ENCODE data around the gene PACSIN2. TPM values are rescaled to one million over a fixed set of nuclear protein-coding genes. Genes with fewer than 3 reads are reported as not detected.
"Not testable (repeated sequence)": the region's sequence is repeated elsewhere in the genome, so short reads cannot be mapped to it uniquely, and the experiment has no call there.

The PACSIN2 gene
- total RNA-seq, 5 donors from 2014 or later (not counting 1 experiment from before 2014, with no cell fraction given), result 25.9 to 49.0 (median 40.4) TPM

GRCh38 chr22:42955087-42955635 lies 59.8 kb downstream of the PACSIN2 start:
- Mint-ChIP-seq H3K27ac (no peak overlapping the region), H3K36me3 (peaks cover 21% of the 10 kb centered on the region), H3K27me3 (no peaks in the 10 kb centered on the region), H3K9me3 (no peaks in the 10 kb centered on the region), H3K4me3 (no peak overlapping the region), H3K4me1 (peaks cover 47 to 63% (median 52%) of the 10 kb centered on the region in 3 donors)
- CTCF ChIA-PET, result no interaction called here
- Histone ChIP-seq H3K27me3 (replicated peaks in 1 of 2; ENCODE audit: control insufficient read depth in 2 of 2, extremely low read depth in 1 of 2, insufficient read depth in 2 of 2, low read length in 1 of 2) (no peaks in the 10 kb centered on the region), H3K36me3 (ENCODE audit: control insufficient read depth in 2 of 2, extremely low read depth in 1 of 2, insufficient read depth in 1 of 2, low read length in 1 of 2) (no peaks in the 10 kb centered on the region), H3K27ac (ENCODE audit: low read length) (no peak overlapping the region), H3K4me3 (ENCODE audit: control insufficient read depth in 1 of 2, extremely low read depth in 1 of 2, low read length in 1 of 2) (no peak overlapping the region), H3K9me3 (no peaks in the 10 kb centered on the region), H3K4me1 (ENCODE audit: control insufficient read depth in 1 of 2, extremely low read depth in 1 of 2, insufficient read depth in 2 of 2, low read length in 2 of 2) (peaks cover 4 to 16% of the 10 kb centered on the region in 2 experiments)
- ATAC-seq (replicated peaks in 1 of 4), result no peak
- WGBS (ENCODE audit: insufficient coverage), result 95% methylated on average over 7 of the region's 8 CpGs
- DNase-seq, result no peak
- POLR2A ChIA-PET, result no interaction called here

GRCh38 chr22:42953751-42954150 lies 61.2 kb downstream of the PACSIN2 start:
- H3K36me3 ChIP-seq (ENCODE audit: control insufficient read depth in 2 of 2, extremely low read depth in 1 of 2, insufficient read depth in 1 of 2, low read length in 1 of 2); H3K27ac ChIP-seq (ENCODE audit: low read length); H3K27ac Mint-ChIP-seq; H3K27me3 ChIP-seq (replicated peaks in 1 of 2; ENCODE audit: control insufficient read depth in 2 of 2, extremely low read depth in 1 of 2, insufficient read depth in 2 of 2, low read length in 1 of 2); H3K27me3 Mint-ChIP-seq; ATAC-seq (replicated peaks in 1 of 4); CTCF ChIA-PET; H3K9me3 ChIP-seq; DNase-seq; H3K4me3 ChIP-seq (ENCODE audit: control insufficient read depth in 1 of 2, extremely low read depth in 1 of 2, low read length in 1 of 2); POLR2A ChIA-PET; H3K4me3 Mint-ChIP-seq; H3K4me1 ChIP-seq (ENCODE audit: control insufficient read depth in 1 of 2, extremely low read depth in 1 of 2, insufficient read depth in 2 of 2, low read length in 2 of 2); H3K9me3 Mint-ChIP-seq: not testable (repeated sequence)
- Mint-ChIP-seq H3K36me3 (peaks cover 17% of the 10 kb centered on the region), H3K4me1 (peaks cover 40 to 63% (median 48%) of the 10 kb centered on the region in 3 donors)
- 97% methylated on average over 3 of the region's 6 CpGs for WGBS (ENCODE audit: insufficient coverage)

GRCh38 chr22:42951093-42951710 lies 63.7 kb downstream of the PACSIN2 start:
- Mint-ChIP-seq H3K27ac (no peak overlapping the region), H3K27me3 (no peaks in the 10 kb centered on the region), H3K4me1 (peaks cover 56 to 76% (median 57%) of the 10 kb centered on the region in 3 donors), H3K36me3 (peaks cover 19% of the 10 kb centered on the region), H3K4me3 (no peak overlapping the region), H3K9me3 (no peaks in the 10 kb centered on the region)
- Histone ChIP-seq H3K4me3 (ENCODE audit: control insufficient read depth in 1 of 2, extremely low read depth in 1 of 2, low read length in 1 of 2) (no peak overlapping the region), H3K27me3 (replicated peaks in 1 of 2; ENCODE audit: control insufficient read depth in 2 of 2, extremely low read depth in 1 of 2, insufficient read depth in 2 of 2, low read length in 1 of 2) (no peaks in the 10 kb centered on the region), H3K4me1 (ENCODE audit: control insufficient read depth in 1 of 2, extremely low read depth in 1 of 2, insufficient read depth in 2 of 2, low read length in 2 of 2) (peaks cover 9 to 27% of the 10 kb centered on the region in 2 experiments), H3K9me3 (no peaks in the 10 kb centered on the region), H3K36me3 (ENCODE audit: control insufficient read depth in 2 of 2, extremely low read depth in 1 of 2, insufficient read depth in 1 of 2, low read length in 1 of 2) (peaks cover 0 to 3% of the 10 kb centered on the region in 2 donors), H3K27ac (ENCODE audit: low read length) (no peak overlapping the region)
- POLR2A ChIA-PET, result no interaction called here
- ATAC-seq (replicated peaks in 1 of 4), result no peak
- WGBS (ENCODE audit: insufficient coverage), result 94% methylated on average over 12 of the region's 13 CpGs
- CTCF ChIA-PET, result no interaction called here
- DNase-seq, result no peak

GRCh38 chr22:42950281-42950680 lies 64.7 kb downstream of the PACSIN2 start:
- no peak overlapping the region for H3K4me3 ChIP-seq (ENCODE audit: control insufficient read depth in 1 of 2, extremely low read depth in 1 of 2, low read length in 1 of 2)
- no peaks in the 10 kb centered on the region for H3K27me3 ChIP-seq (replicated peaks in 1 of 2; ENCODE audit: control insufficient read depth in 2 of 2, extremely low read depth in 1 of 2, insufficient read depth in 2 of 2, low read length in 1 of 2)
- ChIA-PET CTCF (no interaction called here), POLR2A (no interaction called here)
- Mint-ChIP-seq H3K4me1 (peaks cover 59 to 85% (median 66%) of the 10 kb centered on the region in 3 donors), H3K27me3 (no peaks in the 10 kb centered on the region), H3K9me3 (no peaks in the 10 kb centered on the region), H3K36me3 (peaks cover 20% of the 10 kb centered on the region), H3K4me3 (no peak overlapping the region), H3K27ac (no peak overlapping the region)
- ATAC-seq (replicated peaks in 1 of 4) (no peak), DNase-seq (no peak)
- no peaks in the 10 kb centered on the region for H3K9me3 ChIP-seq
- H3K36me3 ChIP-seq (ENCODE audit: control insufficient read depth in 2 of 2, extremely low read depth in 1 of 2, insufficient read depth in 1 of 2, low read length in 1 of 2), result peaks cover 0 to 3% of the 10 kb centered on the region in 2 donors
- H3K4me1 ChIP-seq (ENCODE audit: control insufficient read depth in 1 of 2, extremely low read depth in 1 of 2, insufficient read depth in 2 of 2, low read length in 2 of 2), result peaks cover 9 to 33% of the 10 kb centered on the region in 2 experiments
- no peak overlapping the region for H3K27ac ChIP-seq (ENCODE audit: low read length)
- WGBS (ENCODE audit: insufficient coverage), result 100% methylated on average over 2 of the region's 5 CpGs

GRCh38 chr22:42949159-42949558 lies 65.8 kb downstream of the PACSIN2 start:
- Mint-ChIP-seq H3K4me3 (no peak overlapping the region), H3K27me3 (no peaks in the 10 kb centered on the region), H3K4me1 (peaks cover 57 to 80% (median 65%) of the 10 kb centered on the region in 3 donors), H3K27ac (no peak overlapping the region), H3K36me3 (peaks cover 17% of the 10 kb centered on the region), H3K9me3 (no peaks in the 10 kb centered on the region)
- Histone ChIP-seq H3K27ac (ENCODE audit: low read length) (no peak overlapping the region), H3K36me3 (ENCODE audit: control insufficient read depth in 2 of 2, extremely low read depth in 1 of 2, insufficient read depth in 1 of 2, low read length in 1 of 2) (peaks cover 0 to 3% of the 10 kb centered on the region in 2 donors), H3K4me1 (ENCODE audit: control insufficient read depth in 1 of 2, extremely low read depth in 1 of 2, insufficient read depth in 2 of 2, low read length in 2 of 2) (peaks cover 9 to 33% of the 10 kb centered on the region in 2 experiments), H3K4me3 (ENCODE audit: control insufficient read depth in 1 of 2, extremely low read depth in 1 of 2, low read length in 1 of 2) (no peak overlapping the region), H3K27me3 (replicated peaks in 1 of 2; ENCODE audit: control insufficient read depth in 2 of 2, extremely low read depth in 1 of 2, insufficient read depth in 2 of 2, low read length in 1 of 2) (no peaks in the 10 kb centered on the region), H3K9me3 (no peaks in the 10 kb centered on the region)
- DNase-seq, result no peak
- WGBS (ENCODE audit: insufficient coverage), result no CpG with 5 or more reads among the region's 6 CpGs
- ChIA-PET POLR2A (no interaction called here), CTCF (no interaction called here)
- no peak for ATAC-seq (replicated peaks in 1 of 4)

GRCh38 chr22:42948294-42948693 lies 66.7 kb downstream of the PACSIN2 start:
- Mint-ChIP-seq H3K36me3 (peaks cover 15% of the 10 kb centered on the region), H3K4me3 (peak overlapping the region in 1 of 3 donors; percentile 37), H3K4me1 (peaks cover 55 to 75% (median 62%) of the 10 kb centered on the region in 3 donors), H3K27ac (no peak overlapping the region), H3K9me3 (no peaks in the 10 kb centered on the region), H3K27me3 (no peaks in the 10 kb centered on the region)
- Histone ChIP-seq H3K27me3 (replicated peaks in 1 of 2; ENCODE audit: control insufficient read depth in 2 of 2, extremely low read depth in 1 of 2, insufficient read depth in 2 of 2, low read length in 1 of 2) (no peaks in the 10 kb centered on the region), H3K36me3 (ENCODE audit: control insufficient read depth in 2 of 2, extremely low read depth in 1 of 2, insufficient read depth in 1 of 2, low read length in 1 of 2) (peaks cover 0 to 6% of the 10 kb centered on the region in 2 donors), H3K9me3 (no peaks in the 10 kb centered on the region), H3K4me3 (ENCODE audit: control insufficient read depth in 1 of 2, extremely low read depth in 1 of 2, low read length in 1 of 2) (no peak overlapping the region), H3K4me1 (ENCODE audit: control insufficient read depth in 1 of 2, extremely low read depth in 1 of 2, insufficient read depth in 2 of 2, low read length in 2 of 2) (peaks cover 9 to 33% of the 10 kb centered on the region in 2 experiments), H3K27ac (ENCODE audit: low read length) (no peak overlapping the region)
- ChIA-PET POLR2A (no interaction called here), CTCF (interaction anchor here in 1 of 2 donors (0.5 kb wide), 1 partner anchor 67 kb away, joined by 4 read pairs; the partner anchor contains the start of gene PACSIN2)
- no peak for DNase-seq
- ATAC-seq (replicated peaks in 1 of 4), result peak in 1 of 4 experiments; percentile 24
- no CpG with 5 or more reads among the region's 2 CpGs for WGBS (ENCODE audit: insufficient coverage)

All from T-cell (primary cell).